Urinary bladder (tissue), 4 donors: ENCODE data around the gene ABRAXAS1. TPM values are rescaled to one million over a fixed set of nuclear protein-coding genes. Genes with fewer than 3 reads are reported as not detected.

Experiments
- DNase-seq: peaks from one replicate; pipeline ENCODE4 v3.0.0-alpha.2; 2015; ENCODE audit errors: extremely low spot score
- H3K27ac ChIP-seq: one replicate; pipeline ENCODE4 v1.5.1; 2013; ENCODE audit warnings: low read depth, mild to moderate bottlenecking, moderate library complexity
- H3K36me3 ChIP-seq: one replicate; pipeline ENCODE4 v1.6.1; 2013; ENCODE audit warnings: mild to moderate bottlenecking, moderate library complexity; ENCODE audit not compliant: insufficient read depth
- H3K4me1 ChIP-seq: one replicate; pipeline ENCODE4 v1.6.1; 2013; ENCODE audit warnings: mild to moderate bottlenecking, moderate library complexity; ENCODE audit not compliant: insufficient read depth
- H3K4me3 ChIP-seq: one replicate; pipeline ENCODE4 v1.5.1; 2013; ENCODE audit warnings: low read depth, low read length
- WGBS: extraction: QIAGEN DNeasy Blood & Tissue Kit; methylation state at CpG from one replicate; pipeline ENCODE4 v1.1.7; 2013; 5-methylcytosine and 5-hydroxymethylcytosine counted together
- polyA plus RNA-seq: library from polyadenylated mRNA; stranded (reverse); fragments of 200-250 nt; gene quantifications from one replicate; pipeline ENCODE4 v1.2.3, GENCODE V29; 2013
- total RNA-seq: library from RNA; depleted of rRNA; stranded (reverse); fragments of >200 nt; gene quantifications from one replicate; pipeline ENCODE4 v1.2.3, GENCODE V29; 2014
- donor health status: healthy with polysubstance abuse.
- donor health status: healthy.

ABRAXAS1 gene
- total and polyA plus RNA-seq, 2 donors = 13.7 to 34.0 TPM

- H3K4me1 ChIP-seq = no peaks in the 10 kb centered on the region
- DNase-seq = no peak
- no peak overlapping the region for H3K4me3 ChIP-seq
- no peak overlapping the region for H3K27ac ChIP-seq
- H3K36me3 ChIP-seq = no peaks in the 10 kb centered on the region
Measured at GRCh38 chr4:83418211-83418610, 66.7 kb downstream of the ABRAXAS1 start.

GRCh38 chr4:83417566-83417965 is 67.3 kb downstream of the ABRAXAS1 start:
- DNase-seq = no peak
- WGBS = 85% methylated on average over 4 of the region's 4 CpGs
- no peaks in the 10 kb centered on the region for H3K4me1 ChIP-seq
- no peaks in the 10 kb centered on the region for H3K36me3 ChIP-seq
- no peak overlapping the region for H3K27ac ChIP-seq
- no peak overlapping the region for H3K4me3 ChIP-seq

GRCh38 chr4:83413676-83414075 is 71.2 kb downstream of the ABRAXAS1 start:
- Histone ChIP-seq H3K4me3 (no peak overlapping the region), H3K36me3 (no peaks in the 10 kb centered on the region), H3K27ac (no peak overlapping the region), H3K4me1 (no peaks in the 10 kb centered on the region)
- DNase-seq = no peak
- 98% methylated on average over 2 of the region's 2 CpGs for WGBS

Other genes with a start within 250 kb of the ABRAXAS1 start
- 14.7 TPM for gene COQ2, start 200.3 kb downstream of the ABRAXAS1 start, total RNA-seq
- 5.6 TPM for gene COQ2, start 200.3 kb downstream of the ABRAXAS1 start, polyA plus RNA-seq
- gene HPSE, start 150.3 kb downstream of the ABRAXAS1 start, total RNA-seq = 0.90 TPM
- 1.2 TPM for gene HPSE, start 150.3 kb downstream of the ABRAXAS1 start, polyA plus RNA-seq
- 22.5 TPM for gene HELQ, start 29.3 kb downstream of the ABRAXAS1 start, total RNA-seq
- 12.8 TPM for gene HELQ, start 29.3 kb downstream of the ABRAXAS1 start, polyA plus RNA-seq
- 30.5 TPM for gene MRPS18C, start 29.0 kb downstream of the ABRAXAS1 start, total RNA-seq
- gene MRPS18C, start 29.0 kb downstream of the ABRAXAS1 start, polyA plus RNA-seq = 26.4 TPM
- 13.8 TPM for gene GPAT3, start 51.0 kb upstream of the ABRAXAS1 start, total RNA-seq
- gene GPAT3, start 51.0 kb upstream of the ABRAXAS1 start, polyA plus RNA-seq = 9.5 TPM